ENCODE measurements around the gene XPR1.

DNA sequence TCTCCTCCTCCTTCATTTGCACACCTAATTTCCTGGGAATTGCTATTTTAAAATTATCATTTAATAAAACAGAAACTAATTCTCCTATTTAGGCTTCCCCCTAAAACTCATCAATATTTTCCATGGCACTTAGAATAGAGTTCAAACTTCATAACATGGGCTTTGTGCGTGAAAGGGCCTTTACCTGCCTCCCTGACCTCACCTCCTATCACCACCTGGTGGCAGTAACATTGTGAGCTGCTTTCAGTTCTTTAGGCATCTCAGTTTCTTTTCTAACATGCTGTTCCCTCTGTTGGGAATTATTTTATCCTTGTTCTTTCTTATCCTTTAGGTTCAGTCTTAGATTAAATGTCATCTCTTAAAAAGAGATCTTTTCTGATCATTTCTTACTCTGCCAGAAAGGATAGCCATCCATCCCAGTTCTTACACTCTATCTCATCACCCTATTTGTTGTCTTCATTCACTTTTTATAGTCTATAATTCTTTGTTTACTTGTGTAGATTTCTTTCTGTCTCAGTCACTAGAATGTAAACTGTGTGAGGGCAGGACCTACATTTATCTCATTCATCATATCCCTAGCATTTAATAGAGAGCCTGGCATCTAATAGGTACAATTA lies 147.1 kb downstream of the XPR1 start:
- TF ChIP-seq, protein P1, sequence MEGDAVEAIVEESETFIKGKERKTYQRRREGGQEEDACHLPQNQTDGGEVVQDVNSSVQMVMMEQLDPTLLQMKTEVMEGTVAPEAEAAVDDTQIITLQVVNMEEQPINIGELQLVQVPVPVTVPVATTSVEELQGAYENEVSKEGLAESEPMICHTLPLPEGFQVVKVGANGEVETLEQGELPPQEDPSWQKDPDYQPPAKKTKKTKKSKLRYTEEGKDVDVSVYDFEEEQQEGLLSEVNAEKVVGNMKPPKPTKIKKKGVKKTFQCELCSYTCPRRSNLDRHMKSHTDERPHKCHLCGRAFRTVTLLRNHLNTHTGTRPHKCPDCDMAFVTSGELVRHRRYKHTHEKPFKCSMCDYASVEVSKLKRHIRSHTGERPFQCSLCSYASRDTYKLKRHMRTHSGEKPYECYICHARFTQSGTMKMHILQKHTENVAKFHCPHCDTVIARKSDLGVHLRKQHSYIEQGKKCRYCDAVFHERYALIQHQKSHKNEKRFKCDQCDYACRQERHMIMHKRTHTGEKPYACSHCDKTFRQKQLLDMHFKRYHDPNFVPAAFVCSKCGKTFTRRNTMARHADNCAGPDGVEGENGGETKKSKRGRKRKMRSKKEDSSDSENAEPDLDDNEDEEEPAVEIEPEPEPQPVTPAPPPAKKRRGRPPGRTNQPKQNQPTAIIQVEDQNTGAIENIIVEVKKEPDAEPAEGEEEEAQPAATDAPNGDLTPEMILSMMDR (IDR thresholded peaks at IDR 0.05) = no peak
- TF ChIP-seq POLR2AphosphoS5 (IDR thresholded peaks at IDR 0.05; ENCODE audit: insufficient read depth in 1 of 2, low read depth in 1 of 2) = no peak
- TF ChIP-seq POLR2A (IDR thresholded peaks at IDR 0.05) = no peak
